Stimulated activated CD8-positive, alpha-beta memory T cell treated with anti-CD3 and anti-CD28 coated beads, Interleukin-15, amount 100 ng/mL, for 24 hours (primary cell): ENCODE results near the gene HPX.

Source experiments
- DNase-seq: peaks from one replicate; pipeline ENCODE4 v3.0.0-alpha.2; 2020; ENCODE audit warnings: low read depth

HPX gene

DNA sequence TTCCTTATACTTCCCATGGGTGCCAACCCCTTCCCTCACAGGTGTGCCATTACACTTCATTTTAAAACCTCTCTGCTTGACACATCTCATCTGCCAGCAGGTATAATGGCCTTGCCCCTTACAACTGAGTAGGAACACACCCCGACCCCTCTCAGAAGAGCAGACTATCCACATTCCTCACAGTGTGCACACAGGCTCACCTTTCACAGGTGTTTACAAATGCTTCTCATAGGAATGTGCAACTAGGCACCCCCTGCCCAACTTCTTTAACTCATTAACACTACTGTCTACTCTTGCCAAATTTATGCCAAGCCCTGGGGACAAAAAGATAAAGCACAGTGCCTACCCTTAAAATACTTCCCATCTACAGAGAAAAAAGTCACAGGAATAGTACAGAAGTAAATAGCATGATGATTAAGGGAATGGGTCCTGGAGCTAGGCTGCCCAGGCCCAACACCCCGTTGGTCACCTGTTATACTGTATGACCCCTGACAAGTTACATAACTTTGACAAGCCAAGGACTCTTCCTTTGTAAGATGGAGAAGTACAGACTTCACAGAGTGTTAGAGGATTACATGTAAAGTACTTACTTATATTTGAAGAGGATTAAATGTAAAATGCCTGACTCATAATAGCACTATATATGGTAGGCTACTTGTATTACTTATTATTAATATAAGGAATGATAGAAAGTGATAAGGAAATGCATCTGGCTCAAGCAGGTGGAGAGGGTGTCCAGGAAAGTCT lies 17.7 kb upstream of the HPX start:
- no peak for DNase-seq

DNA sequence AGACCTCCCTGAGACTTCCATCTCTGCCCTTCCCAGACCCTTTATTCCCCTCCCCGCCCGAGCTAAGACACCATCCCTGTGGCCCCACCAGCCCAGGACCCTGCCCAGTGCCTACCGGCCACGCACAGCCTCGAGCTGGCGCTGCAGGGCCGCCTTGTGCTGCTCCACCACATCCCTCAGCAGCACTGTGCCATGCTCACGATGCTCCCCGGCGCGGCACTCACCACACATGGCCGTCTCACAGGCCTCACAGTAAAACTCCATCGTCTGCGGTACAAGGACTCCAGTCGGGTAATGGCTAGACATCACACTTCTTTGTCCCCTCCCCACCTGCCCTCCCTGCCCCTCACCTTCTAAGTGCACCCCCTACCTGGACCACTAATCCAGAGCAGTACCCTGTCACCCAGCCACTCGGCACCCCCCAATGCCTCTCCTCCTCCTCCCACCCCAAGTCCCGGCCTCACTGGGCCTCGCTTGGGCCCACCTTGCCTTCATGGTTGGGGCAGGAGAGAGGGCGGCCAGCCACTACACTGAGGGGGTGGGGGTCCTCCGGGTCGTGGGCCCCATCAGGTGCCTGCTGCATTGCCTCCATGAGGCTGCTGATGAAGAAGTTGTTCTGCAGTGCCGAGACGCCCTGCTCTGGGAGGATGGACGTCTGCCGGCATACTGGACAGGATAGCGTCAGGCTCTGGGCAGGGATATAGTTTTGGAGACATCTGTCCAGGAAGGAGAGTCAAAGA lies 17.0 kb upstream of the HPX start:
- no peak for DNase-seq

DNA sequence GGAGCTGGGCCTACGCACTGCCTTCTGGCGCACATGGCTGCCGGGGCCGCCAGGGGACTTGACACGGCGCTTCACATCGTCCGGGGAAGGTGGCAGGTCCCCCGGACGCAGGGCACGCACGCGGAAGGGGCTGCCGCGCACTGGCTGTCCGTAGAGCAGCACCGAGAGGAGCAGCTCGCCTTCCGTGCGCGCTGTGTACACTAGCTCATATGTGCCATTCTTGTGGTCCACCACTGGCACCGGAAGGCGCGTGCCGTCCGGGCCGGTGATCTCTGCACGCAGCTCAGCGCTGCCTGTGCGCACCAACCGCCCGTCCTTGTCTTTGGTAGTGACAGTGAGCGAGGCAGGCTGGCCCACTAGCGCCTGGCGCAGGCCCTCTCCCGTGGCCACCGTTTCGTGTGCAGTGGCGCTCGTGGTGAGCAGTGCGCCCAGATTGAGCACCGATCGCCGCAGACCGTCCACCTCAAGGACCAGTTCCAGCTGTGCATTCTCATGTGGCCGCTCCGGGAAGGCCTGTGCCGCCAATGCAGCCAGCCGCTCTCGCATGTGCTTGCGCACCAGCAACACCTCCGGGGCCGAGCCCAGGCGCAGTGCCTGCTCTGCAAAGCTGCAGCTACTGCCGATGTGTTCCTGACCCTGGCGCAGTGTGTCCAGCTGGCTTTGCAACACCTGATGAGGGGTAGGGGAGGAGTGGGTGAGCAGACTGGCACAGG lies 15.7 kb upstream of the HPX start:
- no peak for DNase-seq

DNA sequence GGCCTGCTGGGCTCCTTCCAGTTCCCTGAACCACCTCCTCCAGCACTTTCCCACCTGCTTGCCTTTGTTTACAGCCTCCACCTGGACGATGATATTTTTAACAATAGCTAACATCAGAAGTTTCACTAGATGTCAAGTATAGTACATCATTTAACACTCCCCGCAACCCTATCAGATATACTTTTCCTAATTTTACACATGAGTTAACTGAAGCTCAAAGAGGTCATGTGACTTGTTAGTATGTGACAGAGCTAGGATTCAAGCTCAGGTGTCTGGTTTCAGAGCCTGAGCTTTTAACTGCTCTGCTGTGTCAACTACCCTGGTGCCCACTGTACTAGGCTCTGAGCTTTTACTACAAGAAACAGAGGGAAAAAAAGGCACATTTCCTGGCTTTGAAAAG lies 14.3 kb upstream of the HPX start:
- DNase-seq: no peak

DNA sequence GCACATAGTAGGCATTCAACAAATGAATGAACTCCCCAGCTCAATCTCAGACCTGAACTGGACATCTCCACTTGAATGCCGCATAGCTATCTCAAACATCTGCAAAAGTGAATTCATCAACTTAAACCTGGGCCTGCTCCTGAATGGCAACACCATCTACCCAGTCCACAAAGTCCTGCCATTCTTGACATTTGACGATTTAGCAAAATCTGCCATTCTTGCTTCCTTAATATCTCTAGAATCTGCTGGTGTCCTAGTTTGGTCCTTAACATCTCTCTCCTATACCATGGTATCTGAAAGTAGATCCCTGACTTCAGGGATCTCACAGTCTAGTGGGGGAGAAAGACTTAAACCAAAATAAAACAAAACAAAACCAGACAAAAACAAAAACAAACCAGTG lies 12.4 kb upstream of the HPX start:
- no peak for DNase-seq

DNA sequence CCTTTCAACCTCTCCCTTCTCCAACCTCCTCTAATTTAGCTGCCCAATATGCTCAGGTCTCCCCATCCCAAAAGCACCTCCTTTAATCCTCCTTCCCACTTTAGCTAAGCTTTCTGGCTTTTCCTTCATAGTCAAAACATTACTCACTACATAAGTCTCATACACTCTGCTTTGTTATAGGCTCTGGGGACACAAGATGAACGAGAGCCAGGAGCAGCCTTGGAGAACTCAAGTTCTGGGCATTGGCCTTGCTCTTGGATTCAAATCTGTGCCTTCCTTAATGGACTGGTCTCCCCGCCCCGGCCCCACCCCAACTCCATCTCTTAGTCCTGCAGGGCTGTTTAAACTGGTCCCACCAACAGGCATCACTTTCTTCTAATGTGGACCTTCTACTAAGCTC lies 11.4 kb upstream of the HPX start:
- no peak for DNase-seq

DNA sequence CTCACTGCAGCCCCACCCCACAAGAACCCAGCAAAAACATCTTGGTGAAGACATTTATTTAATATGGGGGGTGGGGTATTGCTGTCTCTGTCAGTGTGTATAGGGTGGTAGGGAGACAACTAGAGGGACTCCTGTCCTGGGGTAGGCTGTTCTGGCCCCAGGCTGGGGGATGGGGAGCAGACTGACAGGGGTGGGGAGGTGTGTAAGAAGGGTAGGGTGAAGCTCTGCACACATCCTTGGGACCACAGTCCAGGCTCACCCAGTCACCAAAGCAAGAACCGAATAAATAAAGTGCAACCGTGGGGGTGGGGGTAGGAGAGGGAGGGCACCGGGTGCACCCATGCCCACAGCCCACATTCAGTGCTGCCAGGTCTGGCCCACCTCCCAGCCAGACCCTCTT lies 7.8 kb upstream of the HPX start:
- DNase-seq: no peak

DNA sequence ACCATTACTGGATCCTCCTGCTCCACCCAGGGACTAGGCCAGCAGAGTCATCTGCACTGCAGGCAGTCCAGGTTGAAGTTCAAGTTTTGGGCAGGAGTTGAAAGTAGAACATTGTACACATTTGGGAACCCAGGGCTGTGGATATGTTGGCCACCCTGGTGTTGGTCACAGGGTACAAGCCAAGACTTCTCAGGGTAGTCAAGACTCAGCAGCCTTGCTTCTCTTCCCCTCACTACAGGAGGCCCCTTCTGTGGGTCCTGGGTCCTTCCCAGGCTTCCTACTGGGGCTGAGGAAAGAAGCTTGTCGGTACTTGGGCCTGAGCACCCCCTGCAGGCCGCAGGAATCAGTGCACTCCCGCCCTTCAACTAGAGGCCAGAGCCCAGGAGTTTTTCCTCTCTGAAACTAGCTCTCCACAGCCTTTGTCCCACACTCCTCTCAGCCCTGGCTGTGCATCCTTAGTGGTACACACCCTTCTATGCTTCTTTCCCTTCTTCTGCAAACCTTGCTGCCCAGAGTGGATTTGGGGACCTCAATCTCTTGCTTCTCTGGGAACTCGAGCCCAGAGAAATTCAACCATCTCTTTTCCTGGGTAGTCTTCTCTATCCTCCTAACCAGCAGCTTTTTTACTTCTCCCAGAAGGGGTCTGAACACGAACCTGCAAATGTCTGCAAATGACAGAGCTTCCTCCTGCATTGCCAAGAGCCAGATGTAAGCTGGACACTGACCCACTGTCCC lies 2.6 kb upstream of the HPX start:
- DNase-seq: peak; percentile 13

DNA sequence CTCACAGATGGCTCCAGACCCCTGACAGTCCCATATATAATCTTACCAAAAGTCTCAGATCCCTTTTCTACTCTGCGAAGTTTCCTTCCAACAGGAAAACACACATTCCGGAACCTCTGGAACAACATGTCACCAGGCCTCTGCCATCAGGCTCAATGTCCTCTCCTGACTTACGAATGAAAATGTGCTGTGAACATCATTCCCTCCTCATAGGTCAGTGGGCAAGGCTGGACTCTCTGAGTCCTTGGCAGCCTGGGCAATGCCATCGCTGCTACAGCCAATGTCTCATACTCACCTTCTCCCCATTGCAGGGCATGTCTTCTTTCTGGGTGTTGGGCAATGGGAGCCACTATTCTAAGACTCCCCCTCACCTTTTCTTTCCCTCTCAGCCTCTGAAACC lies 1.7 kb upstream of the HPX start:
- DNase-seq: no peak

DNA sequence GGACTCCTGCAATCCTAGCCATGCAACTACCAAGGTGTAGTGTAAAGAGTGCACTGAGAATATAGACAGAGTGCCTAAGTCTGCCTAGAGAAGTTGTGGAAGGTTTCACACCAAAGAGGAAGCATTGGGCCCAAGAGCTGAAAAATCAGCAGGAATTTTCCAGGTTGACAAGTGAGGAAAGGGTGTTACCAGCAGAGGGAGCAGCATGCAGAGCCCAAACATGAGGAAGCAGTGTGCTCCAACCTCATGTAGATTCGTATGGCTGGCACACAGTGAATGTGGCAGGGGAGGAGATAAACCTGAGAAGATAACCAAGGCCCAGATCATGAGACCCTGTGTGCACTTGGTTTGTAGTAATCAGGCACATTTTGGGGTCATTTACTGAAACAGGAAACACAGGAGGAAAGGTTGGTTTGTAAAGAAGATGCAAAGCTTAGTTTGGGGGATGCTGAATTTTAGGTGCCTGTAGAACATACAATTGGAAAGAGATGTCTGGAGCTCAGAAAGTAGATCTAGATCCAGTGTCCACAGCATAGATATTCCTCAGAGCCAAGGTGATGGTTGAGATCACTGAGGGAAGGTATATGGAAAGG lies 1.7 kb downstream of the HPX start:
- no peak for DNase-seq

DNA sequence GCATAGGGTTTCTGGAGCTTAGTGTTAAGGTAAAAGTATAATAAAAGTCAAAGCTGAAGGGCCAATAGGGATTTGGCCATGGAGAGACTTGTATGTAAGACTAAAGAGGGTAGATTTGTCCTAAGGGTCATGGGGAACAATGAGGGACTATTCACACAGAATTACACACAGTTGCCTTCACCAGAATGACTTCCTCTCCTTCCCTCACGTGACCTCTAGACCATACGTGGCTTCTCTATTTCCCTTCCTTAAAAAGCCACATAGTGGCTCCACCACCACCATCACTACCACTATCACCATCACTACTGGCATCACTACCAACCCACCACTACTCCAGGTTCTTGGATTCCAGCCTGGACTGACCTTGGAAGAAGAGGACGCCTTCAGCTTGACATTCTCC lies 2.8 kb downstream of the HPX start:
- no peak for DNase-seq

DNA sequence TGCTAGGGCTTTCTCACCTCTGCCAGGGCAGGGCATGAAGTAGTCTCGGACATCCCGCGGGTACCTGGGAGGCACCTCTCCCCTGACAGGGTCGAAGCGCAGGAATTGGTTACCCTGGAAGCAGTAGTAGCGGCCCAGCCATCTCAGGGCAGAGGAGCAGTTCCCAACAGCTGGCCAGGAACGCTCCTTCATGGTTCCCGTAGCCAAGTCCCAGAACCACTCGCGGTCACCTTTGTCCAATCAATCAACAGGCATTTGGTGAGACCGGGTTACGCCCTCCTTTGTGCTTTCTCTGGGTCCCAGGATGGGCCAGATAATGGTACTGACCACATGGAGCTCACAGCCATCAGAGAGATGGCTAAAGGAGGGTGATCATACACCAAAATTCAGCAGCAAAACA lies 3.4 kb downstream of the HPX start:
- no peak for DNase-seq

DNA sequence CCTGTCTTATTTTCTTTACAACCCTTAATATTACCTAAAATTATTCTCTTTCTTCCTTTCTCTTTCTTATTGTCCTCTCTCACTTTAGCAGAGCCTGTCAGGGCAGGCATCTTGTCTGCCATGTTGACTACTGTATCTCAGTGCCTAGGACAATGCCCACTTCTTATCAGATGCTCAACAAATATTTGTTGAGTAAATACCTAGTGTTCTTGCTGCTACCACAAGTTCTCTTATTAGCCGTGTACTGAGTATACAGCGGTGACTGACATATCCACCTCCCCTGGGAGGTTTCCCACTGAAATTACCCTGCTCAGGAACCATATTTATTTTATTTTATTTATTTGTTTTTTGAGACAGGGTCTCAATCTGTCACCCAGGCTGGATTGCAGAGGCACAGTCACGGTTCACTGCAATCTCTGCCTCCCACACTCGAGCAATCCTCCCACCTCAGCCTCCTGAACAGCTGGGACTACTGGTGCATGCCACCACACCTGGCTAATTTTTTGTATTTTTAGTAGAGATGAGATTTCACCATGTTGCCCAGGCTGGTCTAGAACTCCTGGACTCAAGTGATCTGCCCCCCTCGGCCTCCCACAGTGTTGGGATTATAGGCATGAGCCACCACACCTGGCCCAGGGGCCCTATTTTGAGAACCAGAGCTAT lies 6.7 kb downstream of the HPX start:
- DNase-seq: no peak

DNA sequence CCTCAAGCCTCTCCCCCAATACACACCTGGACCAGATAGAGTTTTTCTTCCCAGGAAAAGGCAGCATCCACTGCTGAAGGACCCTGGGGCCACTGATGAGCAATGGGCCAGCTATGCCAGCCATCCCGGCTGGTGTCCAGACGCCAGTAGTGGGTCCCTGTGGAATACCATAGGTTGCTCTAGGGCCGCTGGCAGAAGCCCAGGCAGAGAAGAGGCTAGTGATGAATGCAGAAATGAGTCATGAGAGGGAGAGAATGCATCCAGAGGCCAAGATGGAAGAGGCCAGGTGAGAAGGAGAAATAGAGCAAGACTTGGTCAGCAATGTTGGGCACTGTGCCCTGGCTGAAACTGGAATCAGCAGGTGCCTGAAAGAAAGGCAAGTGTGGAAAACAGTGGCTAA lies 8.9 kb downstream of the HPX start:
- DNase-seq: no peak

DNA sequence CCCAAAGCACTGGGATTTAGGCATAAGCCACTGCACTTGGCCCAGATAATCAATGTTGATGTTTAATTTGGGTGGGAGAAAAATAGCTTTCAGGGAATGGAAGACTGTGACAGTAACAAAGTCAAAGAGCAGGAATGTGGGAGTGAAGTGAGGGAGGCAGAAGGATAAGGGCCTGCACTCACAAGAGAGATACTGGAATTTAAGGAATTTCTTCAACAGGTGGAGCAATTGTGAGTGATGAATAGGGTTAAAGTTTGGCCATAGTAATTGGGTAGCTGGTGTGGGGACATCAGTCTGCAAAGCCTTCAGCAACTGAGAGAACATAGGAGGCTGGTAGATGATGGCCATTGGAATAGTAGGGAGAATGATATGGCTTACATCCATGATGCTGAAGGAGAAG lies 13.3 kb downstream of the HPX start:
- no peak for DNase-seq

DNA sequence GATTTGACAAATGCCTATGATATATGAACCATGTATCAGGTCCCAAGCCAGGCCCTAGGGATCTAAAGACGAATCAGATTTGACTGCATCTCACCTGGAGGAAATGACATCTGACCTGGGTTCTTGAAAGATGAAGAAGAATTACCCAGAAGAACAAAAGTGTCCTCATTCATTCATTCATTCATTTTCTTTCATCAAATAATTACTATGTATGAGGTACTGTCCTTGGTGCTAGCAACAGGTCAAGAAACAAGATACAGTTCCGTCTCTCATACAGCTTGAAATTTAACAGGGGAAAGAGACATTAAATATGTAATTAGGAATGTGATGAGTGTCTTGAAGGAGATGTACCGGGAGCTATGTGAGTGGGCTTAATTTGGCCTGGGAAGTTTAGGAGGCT lies 20.1 kb downstream of the HPX start:
- DNase-seq: no peak

DNA sequence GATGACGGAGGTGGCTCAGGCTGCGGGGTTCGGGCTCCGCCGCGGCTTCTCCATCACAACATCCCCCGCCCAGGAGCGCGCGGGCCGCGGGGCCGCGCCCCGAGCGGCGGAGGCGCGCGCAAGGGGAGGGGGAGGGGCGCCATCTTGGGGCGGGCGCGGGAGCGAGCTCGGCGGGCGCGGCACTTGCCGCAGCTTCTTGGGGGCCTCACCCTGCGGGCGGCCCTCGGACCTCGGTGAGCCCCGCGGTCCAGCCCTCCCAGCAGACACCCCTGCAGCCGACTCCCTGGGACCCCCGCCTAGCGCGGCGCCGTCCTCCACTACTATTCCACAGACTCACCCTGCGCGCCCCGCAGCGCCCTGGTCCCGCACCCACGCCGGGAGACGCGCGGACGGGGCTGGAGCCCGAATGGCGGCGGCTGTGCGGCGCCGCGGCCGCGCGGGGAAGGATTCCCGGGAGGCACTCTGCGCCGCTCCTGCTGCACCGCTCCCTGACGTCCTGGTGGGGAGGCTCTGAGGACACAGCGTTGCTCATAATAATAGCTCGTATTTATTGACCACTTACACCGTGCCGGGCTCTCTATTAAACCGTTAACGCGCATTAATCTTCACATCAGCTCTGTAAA lies 21.7 kb downstream of the HPX start, which contains the start of gene APBB1:
Gene APBB1 (minus strand): TSS at position 86 of the 623 bp plus-strand sequence. CDS start 7,747 bp downstream, outside the sequence.
- peak; percentile 48 for DNase-seq

DNA sequence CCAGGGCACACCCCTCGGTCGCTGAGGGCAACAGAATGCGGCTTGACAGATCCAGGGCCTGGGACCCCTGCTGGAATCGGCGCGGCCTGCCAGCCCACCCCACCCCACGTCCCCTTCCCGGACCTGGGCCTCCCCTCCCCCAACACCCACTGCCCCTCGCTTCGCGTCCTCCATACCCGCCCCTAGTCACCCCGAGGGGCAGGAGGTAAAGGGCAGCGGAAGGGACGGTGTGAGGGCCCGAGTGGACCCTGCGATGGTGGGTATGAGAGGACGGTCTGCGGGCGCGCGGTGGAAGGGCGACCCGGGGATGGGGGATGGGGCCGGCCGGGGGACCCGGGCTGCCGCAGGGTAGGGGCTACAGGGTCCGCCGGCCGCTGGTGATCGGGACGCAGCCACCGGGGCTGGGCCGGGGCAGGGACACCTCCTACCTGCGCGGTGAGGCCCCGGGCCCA lies 22.2 kb downstream of the HPX start:
- no peak for DNase-seq

DNA sequence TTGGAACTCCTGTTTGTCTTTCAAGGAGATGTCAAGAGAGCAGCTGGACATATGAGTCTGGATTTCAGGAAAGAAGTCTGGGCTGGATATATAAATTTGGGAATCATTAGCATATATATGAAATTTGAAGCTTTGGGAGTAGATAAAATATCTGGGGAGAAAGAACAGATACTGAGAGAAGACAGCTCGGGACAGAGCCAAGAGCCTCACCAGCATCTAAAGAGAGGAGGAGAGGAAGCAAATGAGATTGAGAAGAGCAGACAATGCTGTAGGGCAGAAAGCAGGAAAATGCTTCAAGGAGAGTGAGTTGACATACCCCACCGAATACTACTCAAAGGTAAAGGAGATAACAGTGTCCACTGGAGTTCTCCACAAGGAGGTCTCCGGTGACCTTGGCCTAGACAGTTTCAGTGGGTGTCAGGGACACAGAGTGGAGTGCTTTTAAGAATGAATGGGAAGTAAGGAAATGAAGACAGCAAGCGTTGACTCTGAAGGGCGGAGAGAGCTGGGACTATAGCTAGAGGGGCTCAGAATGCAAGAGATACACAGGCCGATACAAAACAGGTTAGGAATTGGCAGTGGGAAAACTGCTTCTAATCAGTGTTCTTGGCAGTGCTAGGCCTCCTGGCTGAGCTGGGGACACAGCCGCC lies 22.8 kb downstream of the HPX start:
- no peak for DNase-seq

DNA sequence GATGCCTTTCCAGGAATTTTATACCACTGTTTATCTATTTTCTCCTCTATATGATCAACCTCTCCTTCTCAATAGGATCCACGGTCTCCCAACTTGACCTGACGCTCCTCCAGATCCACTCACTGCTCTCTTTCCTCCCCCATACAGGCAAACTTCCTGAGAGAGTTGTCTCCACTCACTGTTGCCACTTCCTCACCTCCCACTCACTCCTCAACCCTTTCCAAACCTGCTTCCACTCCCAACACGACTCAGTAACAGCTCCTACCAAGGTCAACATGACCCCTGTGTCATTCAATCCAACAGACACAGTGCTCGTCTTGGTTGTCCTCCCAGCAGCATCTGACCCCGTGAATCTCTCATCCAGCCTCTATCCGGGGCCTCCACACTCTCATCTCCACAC lies 25.0 kb downstream of the HPX start:
- DNase-seq: no peak
